ENCODE measurements around the gene SIX4. TPM values are rescaled to one million over a fixed set of nuclear protein-coding genes. Genes with fewer than 3 reads are reported as not detected.

The SIX4 gene
- total RNA-seq, 2 donors from 2014 or later, result 0.17 to 0.19 TPM

GRCh38 chr14:60710494-60710893 is 13.7 kb downstream of the SIX4 start:
- peaks cover 42% of the 10 kb centered on the region for H3K27me3 Mint-ChIP-seq (ENCODE audit: low read depth)
- no peak overlapping the region for H3K4me3 Mint-ChIP-seq
- no peaks in the 10 kb centered on the region for H3K36me3 Mint-ChIP-seq (ENCODE audit: insufficient read depth in 2 of 2)
- H3K9me3 Mint-ChIP-seq, result no peaks in the 10 kb centered on the region
- ATAC-seq (replicated peaks in 1 of 2) (no peak), DNase-seq (no peak)
- H3K4me1 Mint-ChIP-seq (ENCODE audit: low read depth), result no peaks in the 10 kb centered on the region
- H3K27ac Mint-ChIP-seq, result no peak overlapping the region

- Mint-ChIP-seq H3K9me3 (no peaks in the 10 kb centered on the region), H3K4me1 (ENCODE audit: low read depth) (no peaks in the 10 kb centered on the region), H3K4me3 (no peak overlapping the region), H3K27ac (no peak overlapping the region), H3K36me3 (ENCODE audit: insufficient read depth in 2 of 2) (no peaks in the 10 kb centered on the region), H3K27me3 (ENCODE audit: low read depth) (peaks cover 25% of the 10 kb centered on the region)
- DNase-seq, result no peak
- ATAC-seq (replicated peaks in 1 of 2), result no peak
These were observed 16.3 kb downstream of the SIX4 start for GRCh38 chr14:60707858-60708257.

DNA sequence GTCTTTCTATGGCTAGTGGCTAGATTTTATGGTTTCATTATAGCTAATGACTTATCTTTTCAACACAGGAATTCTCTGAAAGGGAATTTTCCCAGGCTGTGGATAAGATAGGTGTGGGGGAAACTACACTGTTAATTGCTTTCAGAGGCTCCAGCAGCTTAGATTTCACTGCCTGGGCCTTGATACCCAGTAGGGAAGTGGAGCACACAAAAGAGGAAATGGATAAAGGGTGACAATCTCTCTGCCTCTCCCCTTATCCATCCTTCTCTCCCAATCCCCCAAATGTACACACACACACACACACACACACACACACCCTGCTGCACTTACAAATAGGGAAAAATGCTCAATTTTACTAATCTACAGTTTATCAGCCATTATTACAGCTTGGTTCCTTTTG is 19.1 kb downstream of the SIX4 start:
- no peak overlapping the region for H3K4me3 Mint-ChIP-seq
- peaks cover 5 to 9% of the 10 kb centered on the region in 2 donors for H3K9me3 Mint-ChIP-seq
- H3K27me3 Mint-ChIP-seq (ENCODE audit: low read depth), result peaks cover 27% of the 10 kb centered on the region
- peaks cover 5 to 10% of the 10 kb centered on the region in 2 donors for H3K36me3 Mint-ChIP-seq (ENCODE audit: insufficient read depth in 2 of 2)
- DNase-seq (no peak), ATAC-seq (replicated peaks in 1 of 2) (no peak)
- H3K27ac Mint-ChIP-seq, result no peak overlapping the region
- H3K4me1 Mint-ChIP-seq (ENCODE audit: low read depth), result no peaks in the 10 kb centered on the region

GRCh38 chr14:60700598-60700997 is 23.6 kb downstream of the SIX4 start:
- Mint-ChIP-seq H3K9me3 (peaks cover 5 to 13% of the 10 kb centered on the region in 2 donors), H3K36me3 (ENCODE audit: insufficient read depth in 2 of 2) (peaks cover 5 to 10% of the 10 kb centered on the region in 2 donors), H3K4me1 (ENCODE audit: low read depth) (no peaks in the 10 kb centered on the region), H3K27me3 (ENCODE audit: low read depth) (peaks cover 31% of the 10 kb centered on the region), H3K4me3 (no peak overlapping the region), H3K27ac (no peak overlapping the region)
- DNase-seq, result no peak
- ATAC-seq (replicated peaks in 1 of 2), result no peak

- no peak for DNase-seq
- Mint-ChIP-seq H3K27ac (no peak overlapping the region), H3K4me1 (ENCODE audit: low read depth) (no peaks in the 10 kb centered on the region), H3K9me3 (peaks cover 0 to 4% of the 10 kb centered on the region in 2 donors), H3K27me3 (ENCODE audit: low read depth) (peaks cover 30% of the 10 kb centered on the region), H3K4me3 (no peak overlapping the region), H3K36me3 (ENCODE audit: insufficient read depth in 2 of 2) (peaks cover 0 to under 1% of the 10 kb centered on the region in 2 donors)
- no peak for ATAC-seq (replicated peaks in 1 of 2)
These were observed 28.8 kb downstream of the SIX4 start for GRCh38 chr14:60695327-60695726.

DNA sequence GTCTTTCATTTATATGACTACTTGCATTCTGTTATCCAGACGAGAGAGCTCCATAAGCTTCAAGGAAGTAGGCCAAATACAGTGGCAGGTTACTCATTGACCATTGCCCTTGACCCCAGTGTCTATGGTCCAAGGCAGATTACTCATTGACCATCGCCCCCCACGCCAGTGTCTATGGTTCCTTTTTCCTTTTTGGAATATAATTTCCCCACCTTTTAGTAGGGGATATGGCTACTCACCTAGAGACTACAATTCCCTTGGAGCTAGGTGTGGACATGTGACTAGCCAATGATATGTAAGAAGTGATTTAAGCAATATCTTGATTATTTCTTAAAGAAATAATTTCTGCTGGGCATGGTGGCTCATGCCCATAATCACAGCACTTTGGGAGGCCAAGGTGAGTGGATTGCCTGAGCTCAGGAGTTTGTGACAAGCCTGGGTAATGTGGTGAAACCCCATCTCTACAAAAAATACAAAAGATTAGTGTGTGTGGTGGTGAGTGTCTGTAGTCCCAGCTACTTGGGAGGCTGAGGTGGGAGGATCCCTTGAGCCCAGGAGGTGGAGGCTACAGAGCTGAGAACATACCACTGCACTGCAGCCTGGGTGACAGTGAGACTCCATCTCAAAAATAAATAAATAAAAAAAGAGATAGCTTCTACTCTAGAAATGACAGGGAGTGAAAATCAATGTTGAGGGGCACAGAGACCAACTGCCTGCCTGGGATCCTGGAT is 32.6 kb downstream of the SIX4 start:
- no peaks in the 10 kb centered on the region for H3K4me1 Mint-ChIP-seq (ENCODE audit: low read depth)
- DNase-seq, result no peak
- ATAC-seq (replicated peaks in 1 of 2), result no peak
- no peaks in the 10 kb centered on the region for H3K9me3 Mint-ChIP-seq
- no peak overlapping the region for H3K27ac Mint-ChIP-seq
- no peak overlapping the region for H3K4me3 Mint-ChIP-seq
- H3K36me3 Mint-ChIP-seq (ENCODE audit: insufficient read depth in 2 of 2), result no peaks in the 10 kb centered on the region
- peaks cover 15% of the 10 kb centered on the region for H3K27me3 Mint-ChIP-seq (ENCODE audit: low read depth)

DNA sequence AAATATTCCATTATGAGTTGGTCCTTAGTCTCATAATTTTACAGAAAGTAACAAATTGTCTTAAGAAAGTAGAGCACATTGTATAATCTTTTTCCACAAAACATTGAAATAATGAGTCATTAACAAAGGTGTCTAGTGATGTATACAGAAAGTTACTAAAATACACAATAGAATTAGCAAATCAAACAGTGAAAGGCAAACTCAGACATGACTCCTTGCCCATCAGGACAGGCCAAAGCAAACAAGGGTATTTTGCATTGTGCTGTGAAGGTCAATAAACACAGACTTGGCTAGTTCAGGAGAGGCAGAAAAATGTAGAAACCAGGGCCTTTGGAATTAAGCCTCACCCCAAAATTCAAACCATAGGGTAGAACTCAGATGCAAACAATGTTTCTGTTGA is 37.3 kb downstream of the SIX4 start:
- no peak overlapping the region for H3K4me3 Mint-ChIP-seq
- no peaks in the 10 kb centered on the region for H3K9me3 Mint-ChIP-seq
- H3K27me3 Mint-ChIP-seq (ENCODE audit: low read depth), result peaks cover 6% of the 10 kb centered on the region
- no peaks in the 10 kb centered on the region for H3K36me3 Mint-ChIP-seq (ENCODE audit: insufficient read depth in 2 of 2)
- ATAC-seq (replicated peaks in 1 of 2), result no peak
- H3K4me1 Mint-ChIP-seq (ENCODE audit: low read depth), result no peaks in the 10 kb centered on the region
- no peak for DNase-seq
- H3K27ac Mint-ChIP-seq, result no peak overlapping the region

DNA sequence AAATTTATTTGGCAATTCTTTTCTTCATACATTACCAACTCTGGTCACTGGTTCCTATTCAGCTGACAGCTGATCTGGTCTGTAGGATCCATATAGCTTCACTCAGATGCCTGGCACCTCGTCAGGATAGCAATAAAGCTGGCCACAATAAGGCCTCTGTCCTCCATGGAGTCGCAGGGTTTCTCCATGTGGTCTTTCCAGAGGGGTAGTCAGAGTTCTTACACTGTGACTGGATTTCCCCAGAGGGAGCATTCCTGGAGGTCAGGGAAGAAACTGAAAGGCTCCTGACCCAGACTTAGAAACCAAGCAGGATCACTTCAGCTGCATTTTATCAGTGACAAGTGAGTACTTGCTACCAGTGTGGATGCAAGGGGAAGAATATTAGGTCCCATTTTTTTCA is 39.9 kb downstream of the SIX4 start:
- H3K27me3 Mint-ChIP-seq (ENCODE audit: low read depth), result peaks cover 12% of the 10 kb centered on the region
- no peaks in the 10 kb centered on the region for H3K36me3 Mint-ChIP-seq (ENCODE audit: insufficient read depth in 2 of 2)
- H3K27ac Mint-ChIP-seq, result no peak overlapping the region
- no peaks in the 10 kb centered on the region for H3K9me3 Mint-ChIP-seq
- DNase-seq (no peak), ATAC-seq (replicated peaks in 1 of 2) (no peak)
- no peaks in the 10 kb centered on the region for H3K4me1 Mint-ChIP-seq (ENCODE audit: low read depth)
- no peak overlapping the region for H3K4me3 Mint-ChIP-seq

DNA sequence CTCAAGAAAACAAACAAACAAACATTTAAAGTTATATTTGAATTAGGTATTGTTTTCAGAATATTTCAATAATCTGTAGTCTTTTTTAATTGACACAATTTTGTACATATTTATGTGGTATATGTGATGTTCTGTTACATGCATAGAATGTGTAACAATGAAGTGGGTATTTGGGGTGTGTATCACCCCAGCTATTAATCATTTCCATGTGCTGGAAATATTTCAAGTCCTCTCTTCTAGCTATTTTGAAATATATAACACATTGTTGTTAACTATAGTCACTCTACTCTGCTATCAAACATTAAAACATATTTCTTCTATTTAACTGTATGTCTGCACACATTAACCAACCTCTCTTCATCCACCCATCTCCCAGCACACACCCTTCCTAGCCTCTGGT is 42.9 kb downstream of the SIX4 start:
- H3K27me3 Mint-ChIP-seq (ENCODE audit: low read depth), result peaks cover 6% of the 10 kb centered on the region
- H3K4me1 Mint-ChIP-seq (ENCODE audit: low read depth), result no peaks in the 10 kb centered on the region
- ATAC-seq (replicated peaks in 1 of 2), result no peak
- H3K9me3 Mint-ChIP-seq, result no peaks in the 10 kb centered on the region
- no peak overlapping the region for H3K27ac Mint-ChIP-seq
- no peaks in the 10 kb centered on the region for H3K36me3 Mint-ChIP-seq (ENCODE audit: insufficient read depth in 2 of 2)
- no peak for DNase-seq
- no peak overlapping the region for H3K4me3 Mint-ChIP-seq

DNA sequence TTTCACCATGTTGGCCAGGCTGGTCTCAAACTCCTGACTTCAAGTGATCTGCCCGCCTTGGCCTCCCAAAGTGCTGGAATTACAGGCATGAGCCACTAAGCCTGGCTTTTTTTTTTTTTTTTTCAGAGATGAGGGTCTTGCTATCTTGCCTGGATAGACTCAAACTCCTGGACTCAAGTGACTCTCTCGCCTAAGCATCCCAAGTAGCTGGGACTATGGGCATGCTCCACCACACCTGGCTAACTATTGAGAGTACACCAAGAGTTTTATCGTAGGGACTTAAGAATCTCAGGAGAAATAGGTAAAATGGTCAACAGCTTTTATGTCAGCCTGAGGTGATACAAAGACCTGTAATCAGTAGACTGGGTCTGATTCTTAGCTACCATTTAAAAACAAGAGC is 43.6 kb downstream of the SIX4 start:
- H3K4me3 Mint-ChIP-seq, result no peak overlapping the region
- no peaks in the 10 kb centered on the region for H3K9me3 Mint-ChIP-seq
- H3K4me1 Mint-ChIP-seq (ENCODE audit: low read depth), result no peaks in the 10 kb centered on the region
- DNase-seq (no peak), ATAC-seq (replicated peaks in 1 of 2) (no peak)
- peaks cover 6% of the 10 kb centered on the region for H3K27me3 Mint-ChIP-seq (ENCODE audit: low read depth)
- no peak overlapping the region for H3K27ac Mint-ChIP-seq
- no peaks in the 10 kb centered on the region for H3K36me3 Mint-ChIP-seq (ENCODE audit: insufficient read depth in 2 of 2)

DNA sequence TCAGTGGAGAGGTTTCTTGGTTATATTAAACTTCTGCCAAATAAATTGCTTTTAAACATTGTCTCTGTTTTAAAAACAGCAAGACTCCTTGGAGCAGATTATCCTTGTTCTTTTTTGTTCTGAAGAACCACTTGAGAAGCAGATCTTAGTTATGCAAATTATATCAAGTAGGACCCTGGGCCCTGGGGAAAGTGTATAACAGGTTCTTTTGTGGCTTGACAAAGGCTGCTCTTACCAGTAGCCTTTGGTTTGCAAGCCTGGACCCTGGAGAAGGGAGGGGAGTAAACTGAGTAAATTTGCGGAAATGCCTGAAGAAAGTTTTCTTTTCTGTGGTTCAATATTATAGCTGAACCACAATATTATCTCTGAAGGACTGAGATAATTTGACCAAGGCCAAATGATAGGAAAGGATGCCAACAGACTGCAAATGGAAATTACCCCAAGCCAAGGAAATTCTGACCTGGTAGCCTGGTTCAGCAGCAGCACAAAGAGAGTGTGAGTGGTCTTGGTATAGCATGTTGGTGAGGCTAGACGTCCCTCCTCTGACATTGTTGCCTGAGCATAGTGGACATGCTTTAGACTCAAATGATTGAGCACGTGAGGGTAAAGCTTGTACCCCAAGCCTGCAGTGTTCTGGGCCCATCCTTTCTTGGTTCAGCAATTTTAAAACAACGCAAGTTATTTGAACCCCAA is 44.4 kb downstream of the SIX4 start:
- Mint-ChIP-seq H3K27ac (no peak overlapping the region), H3K27me3 (ENCODE audit: low read depth) (peaks cover 6% of the 10 kb centered on the region), H3K4me1 (ENCODE audit: low read depth) (no peaks in the 10 kb centered on the region), H3K4me3 (no peak overlapping the region), H3K36me3 (ENCODE audit: insufficient read depth in 2 of 2) (no peaks in the 10 kb centered on the region), H3K9me3 (no peaks in the 10 kb centered on the region)
- ATAC-seq (replicated peaks in 1 of 2), result no peak
- DNase-seq, result no peak

DNA sequence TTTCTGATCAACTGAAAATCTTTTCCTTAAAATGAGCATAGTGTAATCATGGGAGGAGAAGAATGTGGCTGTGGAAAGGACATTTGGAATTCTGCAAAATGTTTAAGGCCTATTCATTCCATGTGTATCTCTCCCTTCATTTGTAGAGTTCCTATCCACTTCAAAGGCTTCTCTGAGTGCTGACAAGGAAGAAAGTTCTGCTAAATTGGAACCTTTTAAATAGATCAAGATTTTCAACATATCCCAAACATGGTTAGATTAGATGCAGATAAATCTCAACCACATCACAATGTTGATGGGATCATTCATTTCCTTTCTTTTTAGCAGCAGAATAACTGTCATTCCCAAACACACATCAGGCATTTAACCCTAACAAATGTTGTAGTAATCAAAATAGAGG is 46.5 kb downstream of the SIX4 start:
- ATAC-seq (replicated peaks in 1 of 2) (no peak), DNase-seq (no peak)
- H3K4me3 Mint-ChIP-seq, result no peak overlapping the region
- H3K36me3 Mint-ChIP-seq (ENCODE audit: insufficient read depth in 2 of 2), result no peaks in the 10 kb centered on the region
- H3K27ac Mint-ChIP-seq, result no peak overlapping the region
- H3K27me3 Mint-ChIP-seq (ENCODE audit: low read depth), result peaks cover 6% of the 10 kb centered on the region
- H3K4me1 Mint-ChIP-seq (ENCODE audit: low read depth), result no peaks in the 10 kb centered on the region
- no peaks in the 10 kb centered on the region for H3K9me3 Mint-ChIP-seq

DNA sequence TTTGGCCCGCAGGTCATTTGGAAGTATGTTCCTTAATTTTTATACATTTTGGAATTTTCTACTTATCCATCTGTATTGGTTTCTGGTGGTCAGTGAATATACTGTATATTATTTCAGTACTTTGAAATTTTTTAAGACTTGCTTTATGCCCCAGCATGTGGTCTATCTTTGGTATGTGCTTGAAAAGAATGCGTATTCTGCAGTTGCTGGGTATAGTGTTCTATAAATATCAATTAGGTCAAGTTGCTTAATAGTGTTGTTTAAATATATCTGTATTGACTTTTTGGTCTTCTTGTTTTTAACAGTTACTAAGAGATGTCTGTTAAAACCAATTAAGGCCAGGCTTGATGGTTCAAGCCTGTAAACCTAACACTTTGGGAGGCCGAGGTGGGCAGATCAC is 53.2 kb downstream of the SIX4 start:
- Mint-ChIP-seq H3K4me1 (ENCODE audit: low read depth) (no peaks in the 10 kb centered on the region), H3K27me3 (ENCODE audit: low read depth) (peaks cover 4% of the 10 kb centered on the region), H3K9me3 (no peaks in the 10 kb centered on the region), H3K4me3 (no peak overlapping the region), H3K27ac (no peak overlapping the region), H3K36me3 (ENCODE audit: insufficient read depth in 2 of 2) (no peaks in the 10 kb centered on the region)
- no peak for DNase-seq
- ATAC-seq (replicated peaks in 1 of 2), result no peak

Data from activated T-cell treated with anti-CD3 and anti-CD28 coated beads, Interleukin-2, amount 50 U/mL, for 72 hours (primary cell).